GM12878 (cell line): Measurements from ENCODE around the gene VKORC1. TPM values are rescaled to one million over a fixed set of nuclear protein-coding genes. Genes with fewer than 3 reads are reported as not detected.

Experiments used
- BCL3 ChIP-seq: IDR thresholded peaks from 2 replicates; pipeline ENCODE4 v1.6.1; 2011; ENCODE audit warnings: borderline replicate concordance, low read depth, mild to moderate bottlenecking, moderate library complexity, low read length; ENCODE audit not compliant: insufficient read depth, poor library complexity, severe bottlenecking
- CBFB ChIP-seq: IDR thresholded peaks from 2 replicates; pipeline ENCODE4 v1.6.1; 2016; ENCODE audit warnings: antibody characterized with exemption, low read depth
- CTCF ChIP-seq, 3 experiments: IDR thresholded peaks in 2 of 3; conservative IDR thresholded peaks in 1 of 3; 2 replicates each; pipeline ENCODE4 v1.5.1; 2011; ENCODE audit warnings: low read depth in 3 of 3, low read length in 3 of 3, mild to moderate bottlenecking in 3 of 3, control low read depth in 2 of 3, moderate library complexity in 2 of 3, inconsistent platforms in 1 of 3, mixed read lengths in 1 of 3; ENCODE audit not compliant: control insufficient read depth in 2 of 3, insufficient read depth in 1 of 3; ENCODE audit errors: extremely low read depth in 1 of 3
- E2F4 ChIP-seq: IDR thresholded peaks from 2 replicates; pipeline ENCODE4 v1.6.1; 2012; ENCODE audit warnings: low read depth, low read length, improper control_type of control experiment
- GATAD2B ChIP-seq: fragments of 450-650 bp; conservative IDR thresholded peaks from 2 replicates; pipeline ENCODE4 v1.6.1; 2017; ENCODE audit warnings: low read depth, mild to moderate bottlenecking, moderate library complexity
- KAT2A ChIP-seq: conservative IDR thresholded peaks from 2 replicates; pipeline ENCODE4 v1.6.1; 2011; ENCODE audit warnings: low read depth, low read length; ENCODE audit not compliant: control insufficient read depth
- MXI1 ChIP-seq: fragments of 150-350 bp; IDR thresholded peaks from 2 replicates; pipeline ENCODE4 v1.6.1; 2011; ENCODE audit warnings: low read depth, mild to moderate bottlenecking, inconsistent platforms, low read length, improper control_type of control experiment
- NBN ChIP-seq: fragments of 450-650 bp; IDR thresholded peaks from 2 replicates; pipeline ENCODE4 v1.6.1; 2016
- NFIC ChIP-seq: IDR thresholded peaks from 2 replicates; pipeline ENCODE4 v1.6.1; 2012; ENCODE audit warnings: low read depth, mild to moderate bottlenecking, inconsistent platforms, low read length, moderate library complexity
- POLR2AphosphoS2 ChIP-seq: IDR thresholded peaks from 2 replicates; pipeline ENCODE4 v1.6.1; 2011; ENCODE audit warnings: low read depth, mild to moderate bottlenecking, low read length, improper control_type of control experiment, moderate library complexity
- PRDM15 ChIP-seq: fragments of 450-650 bp; formaldehyde crosslinking; IDR thresholded peaks from 2 replicates; pipeline ENCODE4 v1.4.0; 2020; ENCODE audit warnings: mild to moderate bottlenecking, moderate library complexity
- SKIL ChIP-seq: fragments of 450-650 bp; IDR thresholded peaks from 2 replicates; pipeline ENCODE4 v1.6.1; 2017; ENCODE audit warnings: mild to moderate bottlenecking, low read depth, inconsistent platforms; ENCODE audit not compliant: poor library complexity, severe bottlenecking
- SUZ12 ChIP-seq: fragments of 200-600 bp; sonication (generic); IDR thresholded peaks from one replicate; pipeline ENCODE4 v1.6.1; 2018; ENCODE audit warnings: antibody characterized with exemption, mild to moderate bottlenecking; ENCODE audit not compliant: unreplicated experiment
- ZNF207 ChIP-seq: fragments of 450-650 bp; IDR thresholded peaks from 2 replicates; pipeline ENCODE4 v1.6.1; 2014; ENCODE audit warnings: antibody characterized with exemption, mild to moderate bottlenecking, borderline replicate concordance
- polyA plus RNA-seq, 11 experiments: library from polyadenylated mRNA; depleted of rRNA in 4 of 11; unstranded in 6 of 11; stranded (reverse) in 5 of 11; fragments of >200 nt; fragmentation: Nextera tagmentation in 4 of 11; fragmentation: Illumina TruSeq in 1 of 11; extraction: Ambion mirVana in 4 of 11; extraction: Trizol in 1 of 11; gene quantifications; 1 replicate in 1 of 11; 2 replicates in 10 of 11; pipeline versions ENCODE4 v1.2.1 to v1.2.3, GENCODE V29; 2011 to 2016; ENCODE audit warnings: inconsistent platforms in 2 of 11, missing spikeins in 2 of 11, low read depth in 1 of 11
- total RNA-seq, 4 experiments: library from RNA; depleted of rRNA in 3 of 4; stranded (reverse); fragments of >200 nt in 3 of 4; fragmentation: Illumina TruSeq in 1 of 4; extraction: Trizol in 1 of 4; gene quantifications; 2 replicates each; pipeline versions ENCODE4 v1.2.1 to v1.2.3, GENCODE V29; 2013 to 2021

VKORC1 gene
- total and polyA plus RNA-seq, 10 of the 15 experiments (the other 5 are each of a cell fraction or from before 2014, with no cell fraction given) = 19.8 to 140 (median 57.7) TPM

GRCh38 chr16:31142109-31143010 lies 47.8 kb upstream of the VKORC1 start (continued):
- no peak for TF ChIP-seq POLR2AphosphoS2
- TF ChIP-seq NFIC = no peak
- TF ChIP-seq NBN = 0 out of 2 replicates have a peak, but pooled peaks have one; percentile 55
- TF ChIP-seq CBFB = peak; percentile 25; the same call in 1 of the 2 replicates
- TF ChIP-seq SKIL = no peak
- TF ChIP-seq ZNF207 = peak; percentile 88
- TF ChIP-seq PRDM15 (CRISPR knock-in tag) = no peak
- TF ChIP-seq GATAD2B = peak; percentile 96
- 0 out of 2 replicates have a peak, but pooled peaks have one; percentile 45 for TF ChIP-seq E2F4
- peak; percentile 81 for TF ChIP-seq BCL3
- no peak for TF ChIP-seq SUZ12
- TF ChIP-seq MXI1 = peak; percentile 66
- no peak for TF ChIP-seq KAT2A
- TF ChIP-seq CTCF (IDR thresholded peaks at IDR 0.05 in 2 of 3, conservative IDR thresholded peaks at IDR 0.05 in 1 of 3; ENCODE audit: control insufficient read depth in 2 of 3, extremely low read depth in 1 of 3, insufficient read depth in 1 of 3, low read depth in 3 of 3, low read length in 3 of 3) = peak; percentile 87 to 97 (median 95)
